Tibial nerve (tissue), 4 donors: Measurements from ENCODE around the gene DUSP28. TPM values are rescaled to one million over a fixed set of nuclear protein-coding genes. Genes with fewer than 3 reads are reported as not detected.

Experiments used
- DNase-seq, 2 donors: peaks; one replicate each; pipeline ENCODE4 v3.0.0-alpha.2; 2019; ENCODE audit warnings: low spot score in 2 of 2
- H3K27ac ChIP-seq, 4 donors: fragments of 200-600 bp; sonication (generic) in 3 of 4; one replicate each; pipeline ENCODE4 v1.5.1; 2017 to 2019; ENCODE audit warnings: mild to moderate bottlenecking in 1 of 4
- H3K27me3 ChIP-seq, 2 donors: fragments of 200-600 bp; sonication (generic) in 1 of 2; one replicate each; pipeline versions ENCODE4 v1.5.1 to v1.6.0; 2017 to 2019
- H3K36me3 ChIP-seq, 3 donors: fragments of 200-600 bp; sonication (generic); one replicate each; pipeline ENCODE4 v1.5.1; 2018 to 2019
- H3K4me1 ChIP-seq, 4 donors: fragments of 200-600 bp; sonication (generic) in 3 of 4; one replicate each; pipeline ENCODE4 v1.5.1; 2017 to 2019
- H3K4me3 ChIP-seq, 4 donors: fragments of 200-600 bp; sonication (generic) in 3 of 4; one replicate each; pipeline ENCODE4 v1.5.1; 2017 to 2019; ENCODE audit warnings: mild to moderate bottlenecking in 1 of 4, moderate library complexity in 1 of 4
- H3K9me3 ChIP-seq, 4 donors: fragments of 200-600 bp; sonication (generic) in 3 of 4; one replicate each; pipeline ENCODE4 v1.5.1; 2017 to 2019
- EP300 ChIP-seq, 2 donors: sonication (generic); formaldehyde crosslinking; IDR thresholded peaks; one replicate each; pipeline ENCODE4 v1.6.1; 2017; ENCODE audit warnings: antibody characterized with exemption in 2 of 2, mild to moderate bottlenecking in 1 of 2
- POLR2A ChIP-seq, 2 donors: fragments of 450-650 bp; IDR thresholded peaks; one replicate each; pipeline ENCODE4 v1.6.1; 2017; ENCODE audit warnings: antibody characterized with exemption in 2 of 2, mild to moderate bottlenecking in 2 of 2, moderate library complexity in 2 of 2
- WGBS, 2 donors: methylation state at CpG; one replicate each; pipeline ENCODE4 v1.1.5; 2018; 5-methylcytosine and 5-hydroxymethylcytosine counted together
- total RNA-seq, 4 donors: library from RNA; depleted of rRNA; stranded (reverse); fragments of >200 nt; gene quantifications; one replicate each; pipeline ENCODE4 v1.1.0, GENCODE V29; 2016
- TF ChIP-seq, protein P1 (sequence below), 5 experiments: fragments of 200-600 bp in 3 of 5; fragments of 450-650 bp in 2 of 5; sonication (generic) in 3 of 5; IDR thresholded peaks; one replicate each; pipeline ENCODE4 v1.5.1; 2016 to 2019; ENCODE audit warnings: antibody characterized with exemption in 5 of 5, mild to moderate bottlenecking in 3 of 5, moderate library complexity in 2 of 5

Gene DUSP28
- total RNA-seq, 4 donors from 2014 or later = 4.5 to 16.1 (median 7.2) TPM

DNA sequence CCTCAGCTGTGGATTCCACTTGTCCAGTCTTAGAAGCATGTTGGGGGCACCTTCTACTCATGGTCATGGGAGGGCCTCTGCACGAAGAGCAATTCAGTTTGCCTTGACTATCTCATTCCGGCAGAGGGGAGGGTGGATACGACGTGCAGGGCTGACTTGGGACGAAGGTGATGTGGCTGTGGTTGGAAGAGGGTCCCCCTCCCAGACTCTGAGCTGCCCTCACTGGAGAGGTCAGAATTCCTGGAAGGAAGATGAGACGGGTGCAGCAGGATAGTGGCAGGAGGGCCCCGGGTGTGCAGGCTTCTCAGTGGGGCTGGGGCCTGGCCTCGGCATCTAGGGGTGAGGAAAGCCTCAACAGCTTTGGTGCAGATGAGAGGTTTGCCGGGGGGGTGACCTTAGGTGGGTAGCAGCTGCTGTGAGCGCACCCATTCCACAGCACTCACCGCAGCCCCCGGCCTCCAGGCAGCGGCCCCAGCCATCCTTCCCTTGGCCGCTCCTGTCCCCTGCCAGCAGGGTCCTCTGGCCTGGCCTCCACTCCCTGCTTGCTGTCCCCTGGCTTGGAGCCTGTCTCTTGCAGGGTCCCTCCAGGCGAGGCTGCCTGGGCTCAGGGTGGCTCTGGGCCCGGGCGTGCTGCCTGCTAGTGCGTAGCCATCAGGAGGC lies 11.3 kb downstream of the DUSP28 start:
- Histone ChIP-seq H3K9me3 (no peaks in the 10 kb centered on the region), H3K27me3 (no peaks in the 10 kb centered on the region), H3K36me3 (peaks cover 0 to 63% (median 12%) of the 10 kb centered on the region in 3 donors), H3K4me1 (peaks cover 5 to 57% (median 30%) of the 10 kb centered on the region in 4 donors), H3K27ac (peak overlapping the region in 1 of 4 donors; percentile 34), H3K4me3 (no peak overlapping the region)
- TF ChIP-seq POLR2A (IDR thresholded peaks at IDR 0.05) (no peak), EP300 (IDR thresholded peaks at IDR 0.05) (no peak)
- TF ChIP-seq, protein P1, sequence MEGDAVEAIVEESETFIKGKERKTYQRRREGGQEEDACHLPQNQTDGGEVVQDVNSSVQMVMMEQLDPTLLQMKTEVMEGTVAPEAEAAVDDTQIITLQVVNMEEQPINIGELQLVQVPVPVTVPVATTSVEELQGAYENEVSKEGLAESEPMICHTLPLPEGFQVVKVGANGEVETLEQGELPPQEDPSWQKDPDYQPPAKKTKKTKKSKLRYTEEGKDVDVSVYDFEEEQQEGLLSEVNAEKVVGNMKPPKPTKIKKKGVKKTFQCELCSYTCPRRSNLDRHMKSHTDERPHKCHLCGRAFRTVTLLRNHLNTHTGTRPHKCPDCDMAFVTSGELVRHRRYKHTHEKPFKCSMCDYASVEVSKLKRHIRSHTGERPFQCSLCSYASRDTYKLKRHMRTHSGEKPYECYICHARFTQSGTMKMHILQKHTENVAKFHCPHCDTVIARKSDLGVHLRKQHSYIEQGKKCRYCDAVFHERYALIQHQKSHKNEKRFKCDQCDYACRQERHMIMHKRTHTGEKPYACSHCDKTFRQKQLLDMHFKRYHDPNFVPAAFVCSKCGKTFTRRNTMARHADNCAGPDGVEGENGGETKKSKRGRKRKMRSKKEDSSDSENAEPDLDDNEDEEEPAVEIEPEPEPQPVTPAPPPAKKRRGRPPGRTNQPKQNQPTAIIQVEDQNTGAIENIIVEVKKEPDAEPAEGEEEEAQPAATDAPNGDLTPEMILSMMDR (IDR thresholded peaks at IDR 0.05) = no peak
- 83 to 86% methylated on average over 16 to 18 of the region's 18 CpGs for WGBS, 2 donors
- peak in 1 of 2 donors; percentile 8 for DNase-seq

DNA sequence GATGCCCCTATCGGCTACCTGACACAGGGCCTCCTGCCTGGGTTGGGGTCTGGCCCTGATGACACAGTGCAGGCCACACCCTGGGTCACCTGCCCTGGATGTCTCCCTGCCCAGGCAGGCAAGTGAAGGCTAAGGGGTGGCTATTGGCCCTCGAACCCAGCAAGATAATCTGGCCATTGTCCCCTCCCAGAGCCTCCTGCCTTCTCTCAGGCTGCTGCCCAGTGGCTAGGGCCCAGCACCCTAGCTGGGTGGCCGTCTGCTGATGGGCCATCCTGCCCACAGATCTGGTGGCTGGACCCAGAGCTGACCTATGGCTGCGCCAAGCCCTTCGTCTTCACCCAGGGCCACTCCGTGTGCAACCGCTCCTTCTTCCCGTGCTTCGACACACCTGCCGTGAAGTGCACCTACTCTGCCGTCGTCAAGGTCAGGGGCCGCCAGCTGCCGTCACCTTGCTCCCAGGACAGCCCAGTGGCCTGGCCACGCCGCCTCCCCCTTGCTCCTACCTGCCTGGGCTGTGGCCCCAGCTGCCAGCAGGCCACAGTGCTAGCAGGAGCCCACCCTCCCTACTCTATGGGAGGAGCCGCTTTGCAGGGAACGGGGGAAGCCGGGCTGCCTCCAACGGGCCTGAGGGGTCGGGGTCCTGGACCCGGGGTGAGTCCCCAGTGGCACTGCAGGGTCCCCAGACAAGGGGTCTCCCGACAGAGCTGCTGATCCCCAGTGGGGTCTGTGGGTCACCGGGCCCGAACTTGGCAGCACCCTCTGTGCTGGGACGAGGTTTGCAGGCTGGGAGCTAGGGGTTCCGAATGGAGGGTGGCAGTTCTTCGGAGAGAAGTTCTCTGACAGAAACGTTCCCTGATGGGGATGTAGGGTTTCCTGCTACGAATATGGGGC lies 12.2 kb downstream of the DUSP28 start:
- TF ChIP-seq, protein P1 (IDR thresholded peaks at IDR 0.05) = no peak
- no peak for TF ChIP-seq POLR2A (IDR thresholded peaks at IDR 0.05)
- no peak for TF ChIP-seq EP300 (IDR thresholded peaks at IDR 0.05)
- H3K27ac ChIP-seq = peak overlapping the region in 1 of 4 donors; percentile 7
- DNase-seq = peak in 1 of 2 donors; percentile 5
- 82 to 86% methylated on average over 29 to 30 of the region's 30 CpGs for WGBS, 2 donors
- H3K4me1 ChIP-seq = peaks cover 0 to 47% (median 21%) of the 10 kb centered on the region in 4 donors
- H3K4me3 ChIP-seq = no peak overlapping the region
- no peaks in the 10 kb centered on the region for H3K27me3 ChIP-seq
- H3K36me3 ChIP-seq = peaks cover 0 to 72% (median 14%) of the 10 kb centered on the region in 3 donors
- H3K9me3 ChIP-seq = no peaks in the 10 kb centered on the region

DNA sequence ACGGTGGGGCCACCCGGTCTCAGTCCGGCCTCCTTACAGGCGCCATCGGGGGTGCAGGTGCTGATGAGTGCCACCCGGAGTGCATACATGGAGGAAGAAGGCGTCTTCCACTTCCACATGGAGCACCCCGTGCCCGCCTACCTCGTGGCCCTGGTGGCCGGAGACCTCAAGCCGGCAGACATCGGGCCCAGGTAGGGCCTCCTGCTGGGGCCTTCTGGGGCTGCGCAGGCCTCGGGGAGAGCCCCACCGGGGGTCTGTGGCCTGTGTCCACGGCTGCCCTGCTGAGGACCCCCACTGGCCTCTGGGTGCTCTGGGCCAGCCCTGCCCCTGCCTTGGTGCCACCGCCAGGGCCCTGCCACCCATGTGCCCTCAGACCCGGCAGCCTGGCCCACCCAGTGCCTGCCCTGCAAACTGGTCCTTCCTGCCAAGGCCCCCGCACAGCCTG lies 12.9 kb downstream of the DUSP28 start:
- no peak for DNase-seq
- peaks cover 0 to 50% (median 18%) of the 10 kb centered on the region in 4 donors for H3K4me1 ChIP-seq
- H3K9me3 ChIP-seq = no peaks in the 10 kb centered on the region
- no peaks in the 10 kb centered on the region for H3K27me3 ChIP-seq
- TF ChIP-seq, protein P1 (IDR thresholded peaks at IDR 0.05) = no peak
- TF ChIP-seq EP300 (IDR thresholded peaks at IDR 0.05) (no peak), POLR2A (IDR thresholded peaks at IDR 0.05) (no peak)
- peak overlapping the region in 2 of 4 donors; percentile 7 to 58 for H3K27ac ChIP-seq
- WGBS, 2 donors = 80 to 86% methylated on average over 11 to 20 of the region's 20 CpGs
- H3K4me3 ChIP-seq = no peak overlapping the region
- H3K36me3 ChIP-seq = peaks cover 0 to 79% (median 21%) of the 10 kb centered on the region in 3 donors

DNA sequence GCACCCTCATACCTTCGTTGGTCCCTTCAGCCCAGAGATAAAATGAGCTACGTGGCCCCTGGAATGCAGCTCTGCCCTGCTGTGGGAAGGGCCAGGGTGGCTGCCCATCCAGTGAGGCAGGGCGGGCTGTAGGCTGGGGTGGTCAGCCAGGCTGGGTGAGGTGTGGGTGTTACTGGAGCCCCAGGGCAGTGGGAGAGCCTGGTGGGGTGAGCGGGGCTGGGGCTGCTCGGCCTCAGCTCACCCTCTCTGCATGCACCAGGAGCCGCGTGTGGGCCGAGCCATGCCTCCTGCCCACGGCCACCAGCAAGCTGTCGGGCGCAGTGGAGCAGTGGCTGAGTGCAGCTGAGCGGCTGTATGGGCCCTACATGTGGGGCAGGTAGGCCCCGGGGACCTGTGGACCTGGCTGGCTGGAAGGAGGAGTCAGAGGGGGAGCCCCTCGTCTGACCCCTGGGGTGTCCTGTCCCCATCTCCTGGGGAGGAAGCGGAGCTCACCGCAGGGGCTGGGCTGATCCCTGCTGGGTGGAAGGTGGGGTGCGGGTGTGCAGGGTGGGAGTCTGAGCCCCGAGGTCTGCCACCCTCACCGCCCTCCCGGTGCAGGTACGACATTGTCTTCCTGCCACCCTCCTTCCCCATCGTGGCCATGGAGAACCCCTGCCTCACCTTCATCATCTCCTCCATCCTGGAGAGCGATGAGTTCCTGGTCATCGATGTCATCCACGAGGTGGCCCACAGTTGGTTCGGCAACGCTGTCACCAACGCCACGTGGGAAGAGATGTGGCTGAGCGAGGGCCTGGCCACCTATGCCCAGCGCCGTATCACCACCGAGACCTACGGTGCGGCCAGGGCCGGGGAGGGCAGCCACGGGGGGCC lies 13.6 kb downstream of the DUSP28 start:
- H3K9me3 ChIP-seq = no peaks in the 10 kb centered on the region
- H3K27ac ChIP-seq = peak overlapping the region in 1 of 4 donors; percentile 58
- H3K4me3 ChIP-seq = no peak overlapping the region
- peaks cover 0 to 86% (median 21%) of the 10 kb centered on the region in 3 donors for H3K36me3 ChIP-seq
- TF ChIP-seq POLR2A (IDR thresholded peaks at IDR 0.05) (no peak), EP300 (IDR thresholded peaks at IDR 0.05) (no peak)
- TF ChIP-seq, protein P1 (IDR thresholded peaks at IDR 0.05) = no peak
- DNase-seq = no peak
- WGBS, 2 donors = 84 to 92% methylated on average over 20 to 32 of the region's 37 CpGs
- H3K27me3 ChIP-seq = no peaks in the 10 kb centered on the region
- H3K4me1 ChIP-seq = peaks cover 0 to 56% (median 18%) of the 10 kb centered on the region in 4 donors
